CD4-positive, alpha-beta T cell (primary cell): ENCODE results near the gene ELFN2. TPM values are rescaled to one million over a fixed set of nuclear protein-coding genes. Genes with fewer than 3 reads are reported as not detected.

ENCODE experiments used
- ATAC-seq: fragments of 200-7000 bp; cut with Tn5 transposase; one replicate; pipeline ENCODE4 v1.10.0; 2022; ENCODE audit warnings: mild to moderate bottlenecking; ENCODE audit not compliant: poor library complexity
- CTCF ChIA-PET: fragments of 350-600 bp; sonication (Branson Sonifier 250); formaldehyde crosslinking; loops from one replicate; lab custom pipeline; 2021; ENCODE audit warnings: antibody characterized with exemption, inconsistent platforms; lab: Charles Lee
- POLR2A ChIA-PET: fragments of 350-600 bp; sonication (Branson Sonifier 250); formaldehyde crosslinking; loops from one replicate; lab custom pipeline; 2021; ENCODE audit warnings: antibody characterized with exemption, inconsistent platforms; lab: Charles Lee
- DNase-seq, 14 experiments: peaks; one replicate each; pipeline ENCODE4 v3.0.0-alpha.2; 2013 to 2020; ENCODE audit warnings: mixed read lengths in 2 of 14
- H3K27ac ChIP-seq, 2 donors: one replicate each; pipeline versions ENCODE4 v1.5.1 to v1.7.0; 2013; ENCODE audit warnings: low read length in 2 of 2, low read depth in 1 of 2, mild to moderate bottlenecking in 1 of 2
- H3K27me3 ChIP-seq, 2 experiments: 1 replicate in 1 of 2; 2 replicates in 1 of 2; pipeline versions ENCODE4 v1.6.1 to v1.7.0; 2013; ENCODE audit warnings: low read length in 2 of 2, control low read depth in 1 of 2, mild to moderate bottlenecking in 1 of 2, moderate library complexity in 1 of 2; ENCODE audit not compliant: insufficient read depth in 2 of 2, control insufficient read depth in 1 of 2
- H3K36me3 ChIP-seq: one replicate; pipeline ENCODE4 v1.6.1; 2013; ENCODE audit warnings: low read length, control low read depth; ENCODE audit not compliant: insufficient read depth
- H3K4me1 ChIP-seq: one replicate; pipeline ENCODE4 v1.6.1; 2013; ENCODE audit warnings: low read length, control low read depth; ENCODE audit not compliant: insufficient read depth
- H3K4me3 ChIP-seq: one replicate; pipeline ENCODE4 v1.5.1; 2013; ENCODE audit warnings: mild to moderate bottlenecking, low read length, moderate library complexity
- H3K9me3 ChIP-seq, 2 experiments: 1 replicate in 1 of 2; 2 replicates in 1 of 2; pipeline versions ENCODE4 v1.6.1 to v1.7.0; 2013; ENCODE audit warnings: low read length in 2 of 2, mild to moderate bottlenecking in 2 of 2, control low read depth in 1 of 2, moderate library complexity in 1 of 2; ENCODE audit not compliant: control insufficient read depth in 1 of 2, insufficient read depth in 1 of 2
- H3K27ac Mint-ChIP-seq: one replicate; pipeline ENCODE4 v1.8.0; 2020; ENCODE audit warnings: mixed read lengths
- H3K27me3 Mint-ChIP-seq: one replicate; pipeline ENCODE4 v1.8.0; 2021; ENCODE audit warnings: mixed read lengths
- H3K36me3 Mint-ChIP-seq: one replicate; pipeline ENCODE4 v1.8.0; 2021; ENCODE audit warnings: low read depth, mixed read lengths
- H3K4me1 Mint-ChIP-seq: one replicate; pipeline ENCODE4 v1.8.0; 2021; ENCODE audit warnings: low read depth, mixed read lengths
- H3K4me3 Mint-ChIP-seq: one replicate; pipeline ENCODE4 v1.8.0; 2020; ENCODE audit warnings: mild to moderate bottlenecking, mixed read lengths
- H3K9me3 Mint-ChIP-seq: one replicate; pipeline ENCODE4 v1.8.0; 2020; ENCODE audit warnings: mixed read lengths
- intact Hi-C, 2 experiments: fragments of 100-400 bp; cut with DNase I in 1 of 2; cut with micrococcal nuclease in 1 of 2; formaldehyde crosslinking; loops; one replicate each; pipeline versions ENCODE4 v1.15.1 to v1.9.0; 2023 to 2025; cut with DNase I, micrococcal nuclease
- total RNA-seq, 174 experiments: library from RNA in 2 of 174; stranded (reverse) in 2 of 174; gene quantifications; one replicate each; pipeline ENCODE4 v1.2.3 and lab custom pipeline; 2021 to 2026
- TF ChIP-seq, protein P1 (sequence below): fragments of 200-600 bp; IDR thresholded peaks from one replicate; pipeline ENCODE4 v1.8.0; 2022; ENCODE audit warnings: antibody characterized with exemption, mild to moderate bottlenecking

ELFN2 gene
- total RNA-seq, 2 experiments from 2014 or later, result 0.05 to 0.20 TPM

DNA sequence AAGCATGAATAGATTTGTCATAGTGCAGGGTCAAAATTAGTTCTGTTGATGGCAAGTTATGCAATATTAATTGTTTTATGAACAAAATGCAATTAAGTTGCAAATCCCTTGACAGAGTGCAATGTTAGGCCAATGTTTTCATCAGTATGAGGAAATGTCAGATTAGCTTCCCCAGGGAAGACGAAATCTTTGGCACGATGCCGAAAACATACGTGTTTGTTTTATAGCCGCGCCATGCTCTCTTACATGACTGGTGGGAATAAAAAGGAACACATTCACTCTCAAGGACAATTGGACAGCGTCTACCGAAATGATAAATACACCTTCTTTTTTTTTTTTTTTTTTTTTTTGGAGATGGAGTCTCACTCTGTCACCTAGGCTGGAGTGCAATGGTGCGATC, 31.9 kb upstream of the ELFN2 start:
- H3K36me3 Mint-ChIP-seq, result peaks cover 34% of the 10 kb centered on the region
- no peaks in the 10 kb centered on the region for H3K27me3 ChIP-seq
- ChIA-PET POLR2A (interaction anchor here (1.0 to 1.2 kb wide), 2 partner anchors 145 to 203 kb away, joined by 3 read pairs; no protein-coding TSS in a partner anchor), CTCF (interaction anchor here (1.3 to 1.6 kb wide), 2 partner anchors 13 to 143 kb away, joined by 3 to 4 read pairs; no protein-coding TSS in a partner anchor)
- H3K4me1 ChIP-seq, result peaks cover 5% of the 10 kb centered on the region
- TF ChIP-seq, protein P1, sequence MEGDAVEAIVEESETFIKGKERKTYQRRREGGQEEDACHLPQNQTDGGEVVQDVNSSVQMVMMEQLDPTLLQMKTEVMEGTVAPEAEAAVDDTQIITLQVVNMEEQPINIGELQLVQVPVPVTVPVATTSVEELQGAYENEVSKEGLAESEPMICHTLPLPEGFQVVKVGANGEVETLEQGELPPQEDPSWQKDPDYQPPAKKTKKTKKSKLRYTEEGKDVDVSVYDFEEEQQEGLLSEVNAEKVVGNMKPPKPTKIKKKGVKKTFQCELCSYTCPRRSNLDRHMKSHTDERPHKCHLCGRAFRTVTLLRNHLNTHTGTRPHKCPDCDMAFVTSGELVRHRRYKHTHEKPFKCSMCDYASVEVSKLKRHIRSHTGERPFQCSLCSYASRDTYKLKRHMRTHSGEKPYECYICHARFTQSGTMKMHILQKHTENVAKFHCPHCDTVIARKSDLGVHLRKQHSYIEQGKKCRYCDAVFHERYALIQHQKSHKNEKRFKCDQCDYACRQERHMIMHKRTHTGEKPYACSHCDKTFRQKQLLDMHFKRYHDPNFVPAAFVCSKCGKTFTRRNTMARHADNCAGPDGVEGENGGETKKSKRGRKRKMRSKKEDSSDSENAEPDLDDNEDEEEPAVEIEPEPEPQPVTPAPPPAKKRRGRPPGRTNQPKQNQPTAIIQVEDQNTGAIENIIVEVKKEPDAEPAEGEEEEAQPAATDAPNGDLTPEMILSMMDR, result no peak
- H3K9me3 ChIP-seq, result no peaks in the 10 kb centered on the region
- peaks cover 3% of the 10 kb centered on the region for H3K36me3 ChIP-seq
- peaks cover 6% of the 10 kb centered on the region for H3K4me1 Mint-ChIP-seq
- no peak overlapping the region for H3K27ac Mint-ChIP-seq
- ATAC-seq (no peak), DNase-seq (no peak)
- no peak overlapping the region for H3K4me3 ChIP-seq
- no peak overlapping the region for H3K4me3 Mint-ChIP-seq
- H3K27me3 Mint-ChIP-seq, result no peaks in the 10 kb centered on the region
- H3K27ac ChIP-seq, result no peak overlapping the region
- H3K9me3 Mint-ChIP-seq, result no peaks in the 10 kb centered on the region
- intact Hi-C loops, result loop anchor here (5.0 kb wide), 3 partner anchors 38 to 382 kb away; no protein-coding TSS in a partner anchor

DNA sequence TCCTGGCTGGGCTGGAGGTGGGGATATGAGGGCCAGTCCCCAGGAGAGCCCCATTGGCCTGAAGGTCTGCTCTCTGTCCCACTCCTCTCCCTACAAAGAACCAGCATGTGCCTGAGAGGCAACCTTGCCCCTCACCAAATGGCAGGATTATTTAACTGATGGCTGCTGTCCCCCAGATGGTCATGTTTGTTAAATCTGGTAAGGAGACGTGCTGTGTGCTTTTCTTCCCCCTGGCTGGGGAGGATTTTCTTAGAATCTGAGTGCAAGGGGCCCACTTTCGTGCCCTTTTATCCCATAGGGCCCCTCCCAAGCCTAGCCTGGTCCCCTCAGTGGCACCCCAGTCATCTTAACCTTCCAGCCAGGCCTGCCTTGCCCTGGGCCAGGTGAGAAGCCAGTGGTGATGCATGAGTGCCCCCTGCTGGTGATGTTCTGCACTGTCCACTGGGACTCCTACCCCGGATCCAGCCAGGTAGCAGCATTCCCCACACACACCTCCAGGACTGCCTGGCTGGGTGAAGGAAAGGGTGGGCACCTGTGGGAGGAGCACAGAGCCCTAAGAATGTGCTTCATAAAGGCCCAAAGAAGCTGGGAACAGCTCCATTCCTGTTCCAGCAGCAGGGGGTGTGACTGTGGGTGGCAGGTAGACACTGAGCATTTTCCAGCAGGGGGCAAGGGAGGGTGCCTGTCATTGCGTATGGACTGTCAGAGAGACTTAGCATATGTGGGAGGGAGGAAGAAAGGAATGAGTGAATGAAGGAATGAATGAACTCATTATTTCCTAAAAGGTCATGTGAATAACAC, 30.0 kb upstream of the ELFN2 start:
- H3K36me3 ChIP-seq, result peaks cover 3% of the 10 kb centered on the region
- no peaks in the 10 kb centered on the region for H3K9me3 ChIP-seq
- H3K4me3 ChIP-seq, result no peak overlapping the region
- Mint-ChIP-seq H3K9me3 (no peaks in the 10 kb centered on the region), H3K27ac (no peak overlapping the region), H3K4me1 (peaks cover 6% of the 10 kb centered on the region), H3K36me3 (peaks cover 30% of the 10 kb centered on the region), H3K27me3 (no peaks in the 10 kb centered on the region), H3K4me3 (no peak overlapping the region)
- POLR2A ChIA-PET, result no interaction called here
- no peaks in the 10 kb centered on the region for H3K27me3 ChIP-seq
- peak; percentile 74 to 90 (median 85) for DNase-seq
- H3K4me1 ChIP-seq, result peaks cover 5% of the 10 kb centered on the region
- intact Hi-C loops, result loop anchor here (1.0 to 5.0 kb wide), 7 partner anchors 40 to 380 kb away; no protein-coding TSS in a partner anchor
- H3K27ac ChIP-seq, result no peak overlapping the region
- CTCF ChIA-PET, result interaction anchor here (1.2 to 1.3 kb wide), 2 partner anchors 32 to 198 kb away, joined by 3 to 4 read pairs; no protein-coding TSS in a partner anchor
- ATAC-seq, result peak; percentile 98
- TF ChIP-seq, protein P1, result peak; percentile 92

DNA sequence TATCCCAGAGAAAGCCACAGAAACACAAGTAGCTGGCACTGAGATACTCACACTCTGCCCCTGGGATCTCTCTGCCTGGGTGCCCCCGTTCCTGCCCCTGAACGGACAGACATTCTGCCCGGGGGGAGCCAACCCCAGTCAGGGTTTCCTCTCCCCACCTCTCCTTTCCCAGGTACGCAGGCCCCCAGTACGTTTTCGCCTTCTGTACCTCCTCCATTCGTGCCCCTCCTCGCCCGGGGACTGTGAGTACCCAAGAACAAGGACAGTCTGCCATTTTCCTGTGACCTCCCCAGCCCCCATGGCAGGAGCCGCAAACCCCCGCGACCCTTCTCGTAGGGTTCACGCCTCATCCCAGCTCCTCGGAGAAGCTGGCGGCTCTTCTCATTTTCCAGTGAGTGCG, 29.1 kb upstream of the ELFN2 start:
- H3K36me3 Mint-ChIP-seq, result peaks cover 25% of the 10 kb centered on the region
- ChIA-PET POLR2A (no interaction called here), CTCF (no interaction called here)
- H3K4me1 ChIP-seq, result peaks cover 5% of the 10 kb centered on the region
- no peak overlapping the region for H3K27ac ChIP-seq
- no peaks in the 10 kb centered on the region for H3K9me3 Mint-ChIP-seq
- H3K4me3 ChIP-seq, result no peak overlapping the region
- no peak for ATAC-seq
- no peak overlapping the region for H3K27ac Mint-ChIP-seq
- no peak for DNase-seq
- TF ChIP-seq, protein P1, result no peak
- H3K4me1 Mint-ChIP-seq, result peaks cover 6% of the 10 kb centered on the region
- H3K36me3 ChIP-seq, result peaks cover 3% of the 10 kb centered on the region
- no peaks in the 10 kb centered on the region for H3K9me3 ChIP-seq
- H3K4me3 Mint-ChIP-seq, result no peak overlapping the region
- no peaks in the 10 kb centered on the region for H3K27me3 ChIP-seq
- H3K27me3 Mint-ChIP-seq, result no peaks in the 10 kb centered on the region
- intact Hi-C loops, result loop anchor here (2.0 to 5.0 kb wide), 5 partner anchors 41 to 379 kb away; no protein-coding TSS in a partner anchor
